ENCODE results near the gene LPIN3. TPM values are rescaled to one million over a fixed set of nuclear protein-coding genes. Genes with fewer than 3 reads are reported as not detected.
A peak's percentile ranks its signal among the peaks of the same experiment; 100 is the strongest.

The LPIN3 gene
- total RNA-seq, 2 donors from 2014 or later, result 0.21 TPM; not detected in 1

GRCh38 chr20:41373251-41373783 is 32.7 kb downstream of the LPIN3 start:
- ATAC-seq (no peak), DNase-seq (ENCODE audit: low spot score) (no peak)
- no peak overlapping the region for H3K27ac Mint-ChIP-seq
- no peaks in the 10 kb centered on the region for H3K4me1 Mint-ChIP-seq (ENCODE audit: low read depth in 2 of 2)
- H3K27me3 Mint-ChIP-seq, result peaks cover 29 to 47% of the 10 kb centered on the region in 2 donors
- no peak overlapping the region for H3K4me3 Mint-ChIP-seq
- H3K9me3 Mint-ChIP-seq, result no peaks in the 10 kb centered on the region
- H3K36me3 Mint-ChIP-seq, result no peaks in the 10 kb centered on the region

GRCh38 chr20:41373931-41374920 is 33.6 kb downstream of the LPIN3 start:
- Mint-ChIP-seq H3K36me3 (no peaks in the 10 kb centered on the region), H3K27me3 (peaks cover 27 to 44% of the 10 kb centered on the region in 2 donors), H3K9me3 (no peaks in the 10 kb centered on the region), H3K27ac (no peak overlapping the region), H3K4me1 (ENCODE audit: low read depth in 2 of 2) (no peaks in the 10 kb centered on the region), H3K4me3 (no peak overlapping the region)
- ATAC-seq (no peak), DNase-seq (ENCODE audit: low spot score) (peak; percentile 49)

GRCh38 chr20:41375846-41376245 is 35.2 kb downstream of the LPIN3 start:
- Mint-ChIP-seq H3K4me1 (ENCODE audit: low read depth in 2 of 2) (no peaks in the 10 kb centered on the region), H3K4me3 (no peak overlapping the region), H3K27ac (no peak overlapping the region), H3K27me3 (peaks cover 32 to 51% of the 10 kb centered on the region in 2 donors), H3K9me3 (no peaks in the 10 kb centered on the region), H3K36me3 (no peaks in the 10 kb centered on the region)
- ATAC-seq, result no peak
- no peak for DNase-seq (ENCODE audit: low spot score)

- no peak overlapping the region for H3K4me3 Mint-ChIP-seq
- H3K27me3 Mint-ChIP-seq, result peaks cover 34 to 52% of the 10 kb centered on the region in 2 donors
- ATAC-seq (no peak), DNase-seq (ENCODE audit: low spot score) (no peak)
- H3K9me3 Mint-ChIP-seq, result no peaks in the 10 kb centered on the region
- H3K27ac Mint-ChIP-seq, result no peak overlapping the region
- H3K4me1 Mint-ChIP-seq (ENCODE audit: low read depth in 2 of 2), result no peaks in the 10 kb centered on the region
- no peaks in the 10 kb centered on the region for H3K36me3 Mint-ChIP-seq
Measured at GRCh38 chr20:41376349-41376748, 35.7 kb downstream of the LPIN3 start.

GRCh38 chr20:41377275-41377674 is 36.7 kb downstream of the LPIN3 start:
- Mint-ChIP-seq H3K4me1 (ENCODE audit: low read depth in 2 of 2) (no peaks in the 10 kb centered on the region), H3K27ac (no peak overlapping the region), H3K27me3 (peaks cover 34 to 51% of the 10 kb centered on the region in 2 donors), H3K4me3 (no peak overlapping the region), H3K36me3 (no peaks in the 10 kb centered on the region), H3K9me3 (no peaks in the 10 kb centered on the region)
- ATAC-seq (peak in 1 of 2 donors; percentile 40), DNase-seq (ENCODE audit: low spot score) (no peak)

- H3K4me3 Mint-ChIP-seq, result no peak overlapping the region
- H3K27me3 Mint-ChIP-seq, result peaks cover 35 to 45% of the 10 kb centered on the region in 2 donors
- no peaks in the 10 kb centered on the region for H3K4me1 Mint-ChIP-seq (ENCODE audit: low read depth in 2 of 2)
- H3K27ac Mint-ChIP-seq, result no peak overlapping the region
- no peaks in the 10 kb centered on the region for H3K36me3 Mint-ChIP-seq
- no peak for ATAC-seq
- no peaks in the 10 kb centered on the region for H3K9me3 Mint-ChIP-seq
- no peak for DNase-seq (ENCODE audit: low spot score)
Measured at GRCh38 chr20:41379551-41379950, 38.9 kb downstream of the LPIN3 start.

- no peak for DNase-seq (ENCODE audit: low spot score)
- no peak overlapping the region for H3K27ac Mint-ChIP-seq
- ATAC-seq, result peak in 1 of 2 donors; percentile 36
- no peak overlapping the region for H3K4me3 Mint-ChIP-seq
- H3K36me3 Mint-ChIP-seq, result no peaks in the 10 kb centered on the region
- peaks cover 35 to 45% of the 10 kb centered on the region in 2 donors for H3K27me3 Mint-ChIP-seq
- no peaks in the 10 kb centered on the region for H3K4me1 Mint-ChIP-seq (ENCODE audit: low read depth in 2 of 2)
- H3K9me3 Mint-ChIP-seq, result no peaks in the 10 kb centered on the region
Measured at GRCh38 chr20:41380551-41381193, 40.1 kb downstream of the LPIN3 start.

GRCh38 chr20:41382791-41383305 is 42.2 kb downstream of the LPIN3 start:
- Mint-ChIP-seq H3K4me1 (ENCODE audit: low read depth in 2 of 2) (no peaks in the 10 kb centered on the region), H3K27ac (no peak overlapping the region), H3K9me3 (no peaks in the 10 kb centered on the region), H3K27me3 (peaks cover 25 to 30% of the 10 kb centered on the region in 2 donors), H3K36me3 (no peaks in the 10 kb centered on the region), H3K4me3 (no peak overlapping the region)
- ATAC-seq (no peak), DNase-seq (ENCODE audit: low spot score) (no peak)

- Mint-ChIP-seq H3K9me3 (no peaks in the 10 kb centered on the region), H3K36me3 (no peaks in the 10 kb centered on the region), H3K27ac (no peak overlapping the region), H3K4me1 (ENCODE audit: low read depth in 2 of 2) (no peaks in the 10 kb centered on the region), H3K4me3 (no peak overlapping the region), H3K27me3 (peaks cover 7 to 12% of the 10 kb centered on the region in 2 donors)
- ATAC-seq (no peak), DNase-seq (ENCODE audit: low spot score) (no peak)
Measured at GRCh38 chr20:41386502-41387427, 46.1 kb downstream of the LPIN3 start.

GRCh38 chr20:41387444-41387851 is 46.8 kb downstream of the LPIN3 start:
- no peaks in the 10 kb centered on the region for H3K4me1 Mint-ChIP-seq (ENCODE audit: low read depth in 2 of 2)
- peak in 1 of 2 donors; percentile 15 for ATAC-seq

GRCh38 chr20:41390889-41391288 is 50.3 kb downstream of the LPIN3 start:
- Mint-ChIP-seq H3K36me3 (no peaks in the 10 kb centered on the region), H3K9me3 (no peaks in the 10 kb centered on the region), H3K4me3 (no peak overlapping the region), H3K27ac (no peak overlapping the region), H3K27me3 (peaks cover 0 to 6% of the 10 kb centered on the region in 2 donors), H3K4me1 (ENCODE audit: low read depth in 2 of 2) (no peaks in the 10 kb centered on the region)
- no peak for ATAC-seq
- DNase-seq (ENCODE audit: low spot score), result no peak

More at GRCh38 chr20:41387444-41387851, 46.8 kb downstream of the LPIN3 start:
- Mint-ChIP-seq H3K27ac (no peak overlapping the region), H3K27me3 (peaks cover 7 to 12% of the 10 kb centered on the region in 2 donors), H3K9me3 (no peaks in the 10 kb centered on the region), H3K4me3 (no peak overlapping the region), H3K36me3 (no peaks in the 10 kb centered on the region)
- no peak for DNase-seq (ENCODE audit: low spot score)

- peaks cover 0 to 6% of the 10 kb centered on the region in 2 donors for H3K27me3 Mint-ChIP-seq
- H3K36me3 Mint-ChIP-seq, result no peaks in the 10 kb centered on the region
- ATAC-seq, result no peak
- H3K4me1 Mint-ChIP-seq (ENCODE audit: low read depth in 2 of 2), result no peaks in the 10 kb centered on the region
- no peaks in the 10 kb centered on the region for H3K9me3 Mint-ChIP-seq
- H3K27ac Mint-ChIP-seq, result no peak overlapping the region
- no peak for DNase-seq (ENCODE audit: low spot score)
- H3K4me3 Mint-ChIP-seq, result no peak overlapping the region
Measured at GRCh38 chr20:41391587-41392001, 51.0 kb downstream of the LPIN3 start.

GRCh38 chr20:41392295-41392694 is 51.7 kb downstream of the LPIN3 start:
- ATAC-seq, result no peak
- no peaks in the 10 kb centered on the region for H3K4me1 Mint-ChIP-seq (ENCODE audit: low read depth in 2 of 2)
- H3K4me3 Mint-ChIP-seq, result no peak overlapping the region
- no peaks in the 10 kb centered on the region for H3K9me3 Mint-ChIP-seq
- no peak overlapping the region for H3K27ac Mint-ChIP-seq
- no peaks in the 10 kb centered on the region for H3K36me3 Mint-ChIP-seq
- DNase-seq (ENCODE audit: low spot score), result no peak
- H3K27me3 Mint-ChIP-seq, result peaks cover 0 to 6% of the 10 kb centered on the region in 2 donors

Data from natural killer cell treated with Interleukin-12 subunit alpha and Interleukin-12 subunit beta and Interleukin-15 and Interleukin-18, amount 100 ng/mL, for 72 hours (primary cell).